B cell (primary cell): ENCODE data around the gene TRIM44. TPM values are rescaled to one million over a fixed set of nuclear protein-coding genes. Genes with fewer than 3 reads are reported as not detected.

Source experiments
- ATAC-seq: fragments of 200-7000 bp; cut with Tn5 transposase; one replicate; pipeline ENCODE4 v1.10.0; 2021; ENCODE audit warnings: low read depth, mild to moderate bottlenecking, moderate number of reproducible peaks, moderate library complexity
- CTCF ChIA-PET: fragments of 350-600 bp; sonication (Branson Sonifier 250); formaldehyde crosslinking; loops from one replicate; lab custom pipeline; 2021; ENCODE audit warnings: antibody characterized with exemption, inconsistent platforms; lab: Charles Lee
- POLR2A ChIA-PET: fragments of 350-600 bp; sonication (Branson Sonifier 250); formaldehyde crosslinking; loops from one replicate; lab custom pipeline; 2021; ENCODE audit warnings: antibody characterized with exemption; lab: Charles Lee
- DNase-seq: peaks from one replicate; pipeline ENCODE4 v3.0.0; 2013
- H2AFZ ChIP-seq: 2 replicates; pipeline ENCODE4 v1.6.1; 2012; ENCODE audit warnings: mild to moderate bottlenecking, low read depth, low read length; ENCODE audit not compliant: insufficient read depth, poor library complexity, severe bottlenecking
- H3K27ac ChIP-seq, 2 donors: 1 replicate in 1 of 2; 2 replicates in 1 of 2; pipeline ENCODE4 v1.5.1; 2012 to 2013; ENCODE audit warnings: low read length in 2 of 2, mild to moderate bottlenecking in 2 of 2, moderate library complexity in 1 of 2
- H3K27me3 ChIP-seq, 4 experiments: fragments of 200-600 bp in 1 of 4; sonication (generic) in 1 of 4; replicated peaks in 1 of 4; 1 replicate in 2 of 4; 2 replicates in 2 of 4; pipeline versions ENCODE4 v1.6.1 to v1.7.0; 2013 to 2016; ENCODE audit warnings: low read length in 3 of 4, mild to moderate bottlenecking in 2 of 4, mixed read lengths in 1 of 4, moderate library complexity in 1 of 4; ENCODE audit not compliant: insufficient read depth in 4 of 4, control insufficient read depth in 3 of 4; ENCODE audit errors: control extremely low read depth in 1 of 4
- H3K36me3 ChIP-seq, 2 experiments: replicated peaks in 1 of 2; 1 replicate in 1 of 2; 2 replicates in 1 of 2; pipeline versions ENCODE4 v1.6.1 to v1.7.1; 2013; ENCODE audit warnings: low read length in 1 of 2; ENCODE audit not compliant: insufficient read depth in 2 of 2, control insufficient read depth in 1 of 2; ENCODE audit errors: control extremely low read depth in 1 of 2, extremely low read depth in 1 of 2
- H3K4me1 ChIP-seq, 2 donors: fragments of 200-600 bp in 1 of 2; sonication (generic) in 1 of 2; 1 replicate in 1 of 2; 2 replicates in 1 of 2; pipeline versions ENCODE4 v1.5.1 to v1.6.1; 2013 to 2017; ENCODE audit warnings: low read length in 2 of 2; ENCODE audit not compliant: control insufficient read depth in 2 of 2, insufficient read depth in 2 of 2
- H3K4me2 ChIP-seq: replicated peaks from 2 replicates; pipeline ENCODE3; 2012; ENCODE audit warnings: mild to moderate bottlenecking, low read depth, low read length; ENCODE audit not compliant: poor library complexity, severe bottlenecking
- H3K4me3 ChIP-seq, 5 experiments: fragments of 200-600 bp in 1 of 5; sonication (generic) in 1 of 5; 1 replicate in 3 of 5; 2 replicates in 2 of 5; pipeline versions ENCODE4 v1.5.1 to v1.7.0; 2011 to 2016; ENCODE audit warnings: low read length in 4 of 5, mild to moderate bottlenecking in 4 of 5, low read depth in 2 of 5, control low read depth in 1 of 5, moderate library complexity in 1 of 5; ENCODE audit not compliant: insufficient read depth in 1 of 5; ENCODE audit errors: control extremely low read depth in 1 of 5, extremely low read depth in 1 of 5
- H3K79me2 ChIP-seq: fragments of 200-600 bp; sonication (generic); one replicate; pipeline ENCODE4 v1.6.0; 2016; ENCODE audit warnings: low read length; ENCODE audit not compliant: control insufficient read depth, insufficient read depth
- H3K9ac ChIP-seq: fragments of 200-600 bp; sonication (generic); 2 replicates; pipeline ENCODE4 v1.6.1; 2017; ENCODE audit warnings: mild to moderate bottlenecking, low read length, moderate library complexity
- H3K9me3 ChIP-seq, 3 donors: one replicate each; pipeline versions ENCODE4 v1.6.1 to v1.7.1; 2013; ENCODE audit warnings: low read length in 2 of 3; ENCODE audit not compliant: control insufficient read depth in 2 of 3, insufficient read depth in 1 of 3; ENCODE audit errors: control extremely low read depth in 1 of 3
- H4K20me1 ChIP-seq: 2 replicates; pipeline ENCODE4 v1.6.0; 2012; ENCODE audit warnings: mild to moderate bottlenecking, low read length; ENCODE audit not compliant: insufficient read depth, control insufficient read depth, poor library complexity, severe bottlenecking
- H3K27ac Mint-ChIP-seq: one replicate; pipeline ENCODE4 v1.8.0; 2021; ENCODE audit warnings: mixed read lengths
- H3K27me3 Mint-ChIP-seq: one replicate; pipeline ENCODE4 v1.8.0; 2021; ENCODE audit warnings: mixed read lengths
- H3K4me1 Mint-ChIP-seq: one replicate; pipeline ENCODE4 v1.8.0; 2021; ENCODE audit warnings: mixed read lengths
- H3K4me3 Mint-ChIP-seq: one replicate; pipeline ENCODE4 v1.8.0; 2021; ENCODE audit warnings: mixed read lengths
- H3K9me3 Mint-ChIP-seq: one replicate; pipeline ENCODE4 v1.8.0; 2022; ENCODE audit warnings: mixed read lengths; ENCODE audit not compliant: insufficient read depth
- EZH2 ChIP-seq: IDR thresholded peaks from 2 replicates; pipeline ENCODE4 v1.6.1; 2012; ENCODE audit warnings: borderline replicate concordance, low read depth, mild to moderate bottlenecking, moderate library complexity, low read length; ENCODE audit not compliant: insufficient read depth, poor library complexity, severe bottlenecking
- whole genome bisulfite sequencing: methylation state at CpG from one replicate; pipeline ENCODE4 v1.1.5; 2013; ENCODE audit warnings: missing lambda C conversion rate; ENCODE audit not compliant: insufficient coverage; 5-methylcytosine and 5-hydroxymethylcytosine counted together
- intact Hi-C: fragments of 100-400 bp; cut with micrococcal nuclease; formaldehyde crosslinking; loops from one replicate; pipeline ENCODE4 v1.10.0; 2022
- polyA plus RNA-seq: library from polyadenylated mRNA; depleted of rRNA; stranded (reverse); fragments of >200 nt; gene quantifications from 2 replicates; pipeline ENCODE4 v1.2.3, GENCODE V29; 2012
- total RNA-seq, 2 donors: library from RNA; stranded (reverse); fragments of 120-200 nt in 1 of 2; gene quantifications; 1 replicate in 1 of 2; 2 replicates in 1 of 2; pipeline versions ENCODE4 v1.2.3 to v1.2.4, GENCODE V29; 2013 to 2022
- TF ChIP-seq, protein P1 (sequence below): fragments of 200-600 bp; IDR thresholded peaks from one replicate; pipeline ENCODE4 v1.8.0; 2022; ENCODE audit warnings: antibody characterized with exemption, mild to moderate bottlenecking

TRIM44 gene
- total and polyA plus RNA-seq, 2 donors (not counting 1 experiment from before 2014, with no cell fraction given) = 39.1 to 71.1 TPM

DNA sequence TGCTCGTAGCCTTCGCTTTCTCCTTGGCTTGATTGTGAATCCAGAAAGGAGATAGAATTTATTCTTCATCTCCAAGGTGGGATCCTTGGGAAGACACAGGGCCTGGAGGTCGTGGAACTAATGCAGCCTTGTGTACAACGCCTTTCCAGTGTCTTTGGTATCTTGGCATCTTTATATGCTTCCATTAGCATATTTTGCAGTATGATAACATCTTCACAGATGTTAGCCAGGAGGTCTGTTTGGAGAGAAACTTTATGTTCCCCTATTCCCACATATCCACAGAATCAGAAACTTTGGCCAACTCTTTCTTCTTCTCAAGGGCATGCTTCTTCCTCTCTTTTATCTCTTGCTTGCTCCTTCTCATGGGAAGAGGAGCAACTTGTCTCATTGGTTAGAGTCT lies 101.2 kb downstream of the TRIM44 start:
- H3K4me3 ChIP-seq = no peak overlapping the region
- peaks cover 11% of the 10 kb centered on the region for H3K4me1 Mint-ChIP-seq
- H3K9me3 ChIP-seq = no peaks in the 10 kb centered on the region

DNA sequence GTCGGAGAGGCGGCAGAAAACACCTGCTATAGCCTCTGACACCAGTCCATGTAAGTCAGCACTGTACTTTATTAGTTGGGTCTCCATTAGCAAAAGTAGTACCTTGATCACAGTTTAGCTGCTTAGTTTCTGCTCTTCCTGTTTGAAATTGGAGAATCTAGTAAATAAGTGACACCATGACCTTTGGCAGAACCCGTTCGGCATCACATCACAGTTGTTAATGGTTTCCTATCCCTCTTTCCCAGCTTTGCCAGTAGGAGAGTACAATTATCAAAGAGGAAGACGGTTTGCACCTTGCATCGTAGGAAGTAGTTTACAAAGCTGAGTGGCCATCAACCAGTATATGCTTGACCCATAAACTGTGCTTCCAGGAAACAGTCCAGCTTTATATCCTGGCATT lies 101.8 kb downstream of the TRIM44 start:
- no peak for DNase-seq
- CTCF ChIA-PET = interaction anchor here (0.6 kb wide), 1 partner anchor 54 kb away, joined by 3 read pairs; no protein-coding TSS in a partner anchor
- intact Hi-C loops = no loop called here

More for the DNA sequence above, 101.2 kb downstream of the TRIM44 start:
- Mint-ChIP-seq H3K4me3 (no peak overlapping the region), H3K9me3 (no peaks in the 10 kb centered on the region), H3K27me3 (no peaks in the 10 kb centered on the region), H3K27ac (no peak overlapping the region)
- POLR2A ChIA-PET = no interaction called here
- no peak for DNase-seq
- TF ChIP-seq EZH2 = no peak
- TF ChIP-seq, protein P1, sequence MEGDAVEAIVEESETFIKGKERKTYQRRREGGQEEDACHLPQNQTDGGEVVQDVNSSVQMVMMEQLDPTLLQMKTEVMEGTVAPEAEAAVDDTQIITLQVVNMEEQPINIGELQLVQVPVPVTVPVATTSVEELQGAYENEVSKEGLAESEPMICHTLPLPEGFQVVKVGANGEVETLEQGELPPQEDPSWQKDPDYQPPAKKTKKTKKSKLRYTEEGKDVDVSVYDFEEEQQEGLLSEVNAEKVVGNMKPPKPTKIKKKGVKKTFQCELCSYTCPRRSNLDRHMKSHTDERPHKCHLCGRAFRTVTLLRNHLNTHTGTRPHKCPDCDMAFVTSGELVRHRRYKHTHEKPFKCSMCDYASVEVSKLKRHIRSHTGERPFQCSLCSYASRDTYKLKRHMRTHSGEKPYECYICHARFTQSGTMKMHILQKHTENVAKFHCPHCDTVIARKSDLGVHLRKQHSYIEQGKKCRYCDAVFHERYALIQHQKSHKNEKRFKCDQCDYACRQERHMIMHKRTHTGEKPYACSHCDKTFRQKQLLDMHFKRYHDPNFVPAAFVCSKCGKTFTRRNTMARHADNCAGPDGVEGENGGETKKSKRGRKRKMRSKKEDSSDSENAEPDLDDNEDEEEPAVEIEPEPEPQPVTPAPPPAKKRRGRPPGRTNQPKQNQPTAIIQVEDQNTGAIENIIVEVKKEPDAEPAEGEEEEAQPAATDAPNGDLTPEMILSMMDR = no peak
- Histone ChIP-seq H4K20me1 (peaks cover 48% of the 10 kb centered on the region), H3K27me3 (no peaks in the 10 kb centered on the region), H3K36me3 (peaks cover 0 to 9% of the 10 kb centered on the region in 2 experiments), H3K4me1 (no peaks in the 10 kb centered on the region), H3K79me2 (peaks cover 72% of the 10 kb centered on the region), H3K27ac (no peak overlapping the region), H2AFZ (no peak overlapping the region), H3K9ac (no peak overlapping the region), H3K4me2 (no peak overlapping the region)
- no peak for ATAC-seq
- CTCF ChIA-PET = interaction anchor here (1.6 kb wide), 1 partner anchor 58 kb away, joined by 5 read pairs; no protein-coding TSS in a partner anchor
- intact Hi-C loops = no loop called here
- no CpG with 5 or more reads among the region's 4 CpGs for WGBS

More for the DNA sequence above, 101.8 kb downstream of the TRIM44 start:
- Histone ChIP-seq H3K79me2 (peaks cover 77% of the 10 kb centered on the region), H3K27me3 (no peaks in the 10 kb centered on the region), H3K4me2 (no peak overlapping the region), H3K4me3 (no peak overlapping the region), H4K20me1 (peaks cover 49% of the 10 kb centered on the region), H3K9ac (no peak overlapping the region), H3K9me3 (no peaks in the 10 kb centered on the region), H2AFZ (no peak overlapping the region), H3K4me1 (no peaks in the 10 kb centered on the region), H3K27ac (no peak overlapping the region), H3K36me3 (peaks cover 0 to 11% of the 10 kb centered on the region in 2 experiments)
- no CpG with 5 or more reads among the region's 6 CpGs for WGBS
- Mint-ChIP-seq H3K4me3 (no peak overlapping the region), H3K27me3 (no peaks in the 10 kb centered on the region), H3K27ac (no peak overlapping the region), H3K4me1 (peaks cover 15% of the 10 kb centered on the region), H3K9me3 (peaks cover 3% of the 10 kb centered on the region)
- TF ChIP-seq, protein P1 = no peak
- TF ChIP-seq EZH2 = no peak
- POLR2A ChIA-PET = no interaction called here
- no peak for ATAC-seq
